T-helper 17 cell (primary cell): ENCODE measurements around the gene SLC22A9. TPM values are rescaled to one million over a fixed set of nuclear protein-coding genes. Genes with fewer than 3 reads are reported as not detected.

Experiments used
- total RNA-seq, 4 donors: library from RNA in 2 of 4; stranded (reverse) in 2 of 4; gene quantifications; one replicate each; pipeline ENCODE4 v1.2.3 and lab custom pipeline; 2022 to 2026

SLC22A9 gene
- total RNA-seq, 2 donors from 2014 or later = not detected

Other genes starting within 250 kb of the SLC22A9 start
- not detected for gene SLC22A24, start 225.6 kb upstream of the SLC22A9 start, total RNA-seq
- gene SLC22A25, start 126.2 kb upstream of the SLC22A9 start, total RNA-seq = not detected
- gene PLAAT5, start 121.4 kb downstream of the SLC22A9 start, total RNA-seq = under 1 TPM in 1 of 2 donors, not detected in 1; 0.60 TPM
- gene LGALS12, start 136.3 kb downstream of the SLC22A9 start, total RNA-seq = 1 to 10 TPM in 1 of 2 donors, under 1 TPM in 1; 0.72 to 9.7 TPM
- gene PLAAT4, start 167.0 kb downstream of the SLC22A9 start, total RNA-seq = 100 to 1,000 TPM in 1 of 2 donors, 10 to 100 TPM in 1; 80.8 to 110 TPM
- under 1 TPM in 1 of 2 donors, not detected in 1; 0.63 TPM for gene PLAAT2, start 193.6 kb downstream of the SLC22A9 start, total RNA-seq
- 1 to 10 TPM; 2.5 to 3.3 TPM for gene PLAAT3, start 244.6 kb downstream of the SLC22A9 start, total RNA-seq